K562 (cell line): Measurements from ENCODE around the gene APOO. TPM values are rescaled to one million over a fixed set of nuclear protein-coding genes. Genes with fewer than 3 reads are reported as not detected.

Experiments used
- CCNT2 ChIP-seq: IDR thresholded peaks from 2 replicates; pipeline ENCODE4 v1.6.1; 2011; ENCODE audit warnings: borderline replicate concordance, low read depth, mild to moderate bottlenecking, moderate library complexity, mixed read lengths, low read length; ENCODE audit not compliant: insufficient read length; ENCODE audit errors: extremely low read depth
- CXXC5 ChIP-seq: fragments of 250-450 bp; sonication (Bioruptor Pico); IDR thresholded peaks from 2 replicates; pipeline ENCODE4 v1.8.0; 2022; ENCODE audit warnings: inconsistent platforms, mild to moderate bottlenecking, moderate library complexity
- DIDO1 ChIP-seq: fragments of 450-650 bp; IDR thresholded peaks from 2 replicates; pipeline ENCODE4 v1.6.1; 2016; ENCODE audit warnings: low read depth, missing biosample characterization, missing genetic modification characterization
- ELF1 ChIP-seq: fragments of 200-800 bp; sonication (Bioruptor generic); IDR thresholded peaks from 2 replicates; pipeline ENCODE4 v1.6.1; 2016; ENCODE audit warnings: missing genetic modification characterization, missing compliant biosample characterization
- ILK ChIP-seq: fragments of 450-650 bp; IDR thresholded peaks from 2 replicates; pipeline ENCODE4 v1.6.1; 2016; ENCODE audit warnings: missing genetic modification characterization, low read depth, mild to moderate bottlenecking, missing compliant biosample characterization, moderate library complexity, borderline replicate concordance
- IRF9 ChIP-seq: fragments of 450-650 bp; IDR thresholded peaks from 2 replicates; pipeline ENCODE4 v1.6.1; 2016; ENCODE audit warnings: missing biosample characterization, missing genetic modification characterization
- PCBP2 ChIP-seq: fragments of 200-400 bp; formaldehyde crosslinking; IDR thresholded peaks from 2 replicates; pipeline ENCODE4 v1.6.1; 2018; ENCODE audit warnings: low read length, low read depth, mild to moderate bottlenecking, moderate library complexity; ENCODE audit not compliant: poor library complexity, severe bottlenecking
- PTTG1 ChIP-seq: fragments of 450-650 bp; IDR thresholded peaks from 2 replicates; pipeline ENCODE4 v1.6.1; 2016; ENCODE audit warnings: low read depth, mild to moderate bottlenecking, missing genetic modification characterization, missing compliant biosample characterization
- RBM22 ChIP-seq: fragments of 200-400 bp; formaldehyde crosslinking; IDR thresholded peaks from 2 replicates; pipeline ENCODE4 v1.6.1; 2018; ENCODE audit warnings: low read length, low read depth; ENCODE audit not compliant: poor library complexity, severe bottlenecking
- SUPT5H ChIP-seq: fragments of 450-650 bp; IDR thresholded peaks from 2 replicates; pipeline ENCODE4 v1.6.1; 2016
- THRAP3 ChIP-seq: fragments of 450-650 bp; IDR thresholded peaks from 2 replicates; pipeline ENCODE4 v1.6.1; 2016; ENCODE audit warnings: mild to moderate bottlenecking, inconsistent platforms, borderline replicate concordance
- ZBTB17 ChIP-seq: fragments of 450-650 bp; formaldehyde crosslinking; IDR thresholded peaks from 2 replicates; pipeline ENCODE4 v1.4.0; 2020; ENCODE audit warnings: mild to moderate bottlenecking
- ZNF263 ChIP-seq: sonication (generic); formaldehyde crosslinking; IDR thresholded peaks from 2 replicates; pipeline ENCODE4 v1.8.0; 2022; ENCODE audit warnings: mild to moderate bottlenecking, missing genetic modification reagents, borderline replicate concordance
- ZNF644 ChIP-seq: fragments of 200-800 bp; sonication (Bioruptor generic); IDR thresholded peaks from 2 replicates; pipeline ENCODE4 v1.6.1; 2016; ENCODE audit warnings: low read depth, missing genetic modification characterization, missing compliant biosample characterization
- ZSCAN32 ChIP-seq: fragments of 450-650 bp; formaldehyde crosslinking; IDR thresholded peaks from 2 replicates; pipeline ENCODE4 v1.4.0; 2020; ENCODE audit warnings: mild to moderate bottlenecking, moderate library complexity
- polyA plus RNA-seq, 8 experiments: library from polyadenylated mRNA; depleted of rRNA in 4 of 8; stranded (reverse) in 5 of 8; unstranded in 3 of 8; fragments of >200 nt; fragmentation: Nextera tagmentation in 2 of 8; fragmentation: Illumina TruSeq in 1 of 8; extraction: Ambion mirVana in 2 of 8; extraction: Trizol in 1 of 8; gene quantifications; 2 replicates each; pipeline versions ENCODE4 v1.2.1 to v1.2.3, GENCODE V29; 2011 to 2014; ENCODE audit warnings: inconsistent platforms in 1 of 8, missing spikeins in 1 of 8
- total RNA-seq, 7 experiments: library from RNA; depleted of rRNA in 6 of 7; stranded (reverse); fragments of >200 nt in 6 of 7; fragmentation: Illumina TruSeq in 2 of 7; extraction: Trizol in 2 of 7; gene quantifications; 2 replicates each; pipeline versions ENCODE4 v1.2.1 to v1.2.3, GENCODE V29; 2011 to 2021; ENCODE audit warnings: low replicate concordance in 1 of 7
- TF ChIP-seq, protein P1 (sequence below): fragments of 450-650 bp; IDR thresholded peaks from 2 replicates; pipeline ENCODE4 v1.6.1; 2016; ENCODE audit warnings: mild to moderate bottlenecking, moderate library complexity

Gene APOO
- total and polyA plus RNA-seq, 9 of the 15 experiments (the other 6 are each of a cell fraction or from before 2014, with no cell fraction given) = 37.3 to 76.4 (median 60.8) TPM

DNA sequence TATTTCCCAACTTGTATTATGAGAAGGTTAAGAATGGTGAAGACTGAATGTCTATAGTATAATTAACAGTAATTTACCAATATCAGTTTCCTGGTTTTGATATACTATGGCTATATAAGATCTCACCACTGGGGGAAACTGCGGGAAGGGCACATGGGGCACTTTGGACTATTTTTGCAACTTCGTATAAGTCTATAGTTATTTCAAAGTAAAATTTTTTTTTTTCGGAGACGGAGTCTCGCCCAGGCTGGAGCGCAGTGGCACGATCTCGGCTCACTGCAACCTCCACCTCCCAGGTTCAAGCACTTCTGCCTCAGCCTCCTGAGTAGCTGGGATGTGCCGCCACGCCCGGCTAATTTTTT lies 46.2 kb upstream of the APOO start (continued):
- TF ChIP-seq, protein P1, sequence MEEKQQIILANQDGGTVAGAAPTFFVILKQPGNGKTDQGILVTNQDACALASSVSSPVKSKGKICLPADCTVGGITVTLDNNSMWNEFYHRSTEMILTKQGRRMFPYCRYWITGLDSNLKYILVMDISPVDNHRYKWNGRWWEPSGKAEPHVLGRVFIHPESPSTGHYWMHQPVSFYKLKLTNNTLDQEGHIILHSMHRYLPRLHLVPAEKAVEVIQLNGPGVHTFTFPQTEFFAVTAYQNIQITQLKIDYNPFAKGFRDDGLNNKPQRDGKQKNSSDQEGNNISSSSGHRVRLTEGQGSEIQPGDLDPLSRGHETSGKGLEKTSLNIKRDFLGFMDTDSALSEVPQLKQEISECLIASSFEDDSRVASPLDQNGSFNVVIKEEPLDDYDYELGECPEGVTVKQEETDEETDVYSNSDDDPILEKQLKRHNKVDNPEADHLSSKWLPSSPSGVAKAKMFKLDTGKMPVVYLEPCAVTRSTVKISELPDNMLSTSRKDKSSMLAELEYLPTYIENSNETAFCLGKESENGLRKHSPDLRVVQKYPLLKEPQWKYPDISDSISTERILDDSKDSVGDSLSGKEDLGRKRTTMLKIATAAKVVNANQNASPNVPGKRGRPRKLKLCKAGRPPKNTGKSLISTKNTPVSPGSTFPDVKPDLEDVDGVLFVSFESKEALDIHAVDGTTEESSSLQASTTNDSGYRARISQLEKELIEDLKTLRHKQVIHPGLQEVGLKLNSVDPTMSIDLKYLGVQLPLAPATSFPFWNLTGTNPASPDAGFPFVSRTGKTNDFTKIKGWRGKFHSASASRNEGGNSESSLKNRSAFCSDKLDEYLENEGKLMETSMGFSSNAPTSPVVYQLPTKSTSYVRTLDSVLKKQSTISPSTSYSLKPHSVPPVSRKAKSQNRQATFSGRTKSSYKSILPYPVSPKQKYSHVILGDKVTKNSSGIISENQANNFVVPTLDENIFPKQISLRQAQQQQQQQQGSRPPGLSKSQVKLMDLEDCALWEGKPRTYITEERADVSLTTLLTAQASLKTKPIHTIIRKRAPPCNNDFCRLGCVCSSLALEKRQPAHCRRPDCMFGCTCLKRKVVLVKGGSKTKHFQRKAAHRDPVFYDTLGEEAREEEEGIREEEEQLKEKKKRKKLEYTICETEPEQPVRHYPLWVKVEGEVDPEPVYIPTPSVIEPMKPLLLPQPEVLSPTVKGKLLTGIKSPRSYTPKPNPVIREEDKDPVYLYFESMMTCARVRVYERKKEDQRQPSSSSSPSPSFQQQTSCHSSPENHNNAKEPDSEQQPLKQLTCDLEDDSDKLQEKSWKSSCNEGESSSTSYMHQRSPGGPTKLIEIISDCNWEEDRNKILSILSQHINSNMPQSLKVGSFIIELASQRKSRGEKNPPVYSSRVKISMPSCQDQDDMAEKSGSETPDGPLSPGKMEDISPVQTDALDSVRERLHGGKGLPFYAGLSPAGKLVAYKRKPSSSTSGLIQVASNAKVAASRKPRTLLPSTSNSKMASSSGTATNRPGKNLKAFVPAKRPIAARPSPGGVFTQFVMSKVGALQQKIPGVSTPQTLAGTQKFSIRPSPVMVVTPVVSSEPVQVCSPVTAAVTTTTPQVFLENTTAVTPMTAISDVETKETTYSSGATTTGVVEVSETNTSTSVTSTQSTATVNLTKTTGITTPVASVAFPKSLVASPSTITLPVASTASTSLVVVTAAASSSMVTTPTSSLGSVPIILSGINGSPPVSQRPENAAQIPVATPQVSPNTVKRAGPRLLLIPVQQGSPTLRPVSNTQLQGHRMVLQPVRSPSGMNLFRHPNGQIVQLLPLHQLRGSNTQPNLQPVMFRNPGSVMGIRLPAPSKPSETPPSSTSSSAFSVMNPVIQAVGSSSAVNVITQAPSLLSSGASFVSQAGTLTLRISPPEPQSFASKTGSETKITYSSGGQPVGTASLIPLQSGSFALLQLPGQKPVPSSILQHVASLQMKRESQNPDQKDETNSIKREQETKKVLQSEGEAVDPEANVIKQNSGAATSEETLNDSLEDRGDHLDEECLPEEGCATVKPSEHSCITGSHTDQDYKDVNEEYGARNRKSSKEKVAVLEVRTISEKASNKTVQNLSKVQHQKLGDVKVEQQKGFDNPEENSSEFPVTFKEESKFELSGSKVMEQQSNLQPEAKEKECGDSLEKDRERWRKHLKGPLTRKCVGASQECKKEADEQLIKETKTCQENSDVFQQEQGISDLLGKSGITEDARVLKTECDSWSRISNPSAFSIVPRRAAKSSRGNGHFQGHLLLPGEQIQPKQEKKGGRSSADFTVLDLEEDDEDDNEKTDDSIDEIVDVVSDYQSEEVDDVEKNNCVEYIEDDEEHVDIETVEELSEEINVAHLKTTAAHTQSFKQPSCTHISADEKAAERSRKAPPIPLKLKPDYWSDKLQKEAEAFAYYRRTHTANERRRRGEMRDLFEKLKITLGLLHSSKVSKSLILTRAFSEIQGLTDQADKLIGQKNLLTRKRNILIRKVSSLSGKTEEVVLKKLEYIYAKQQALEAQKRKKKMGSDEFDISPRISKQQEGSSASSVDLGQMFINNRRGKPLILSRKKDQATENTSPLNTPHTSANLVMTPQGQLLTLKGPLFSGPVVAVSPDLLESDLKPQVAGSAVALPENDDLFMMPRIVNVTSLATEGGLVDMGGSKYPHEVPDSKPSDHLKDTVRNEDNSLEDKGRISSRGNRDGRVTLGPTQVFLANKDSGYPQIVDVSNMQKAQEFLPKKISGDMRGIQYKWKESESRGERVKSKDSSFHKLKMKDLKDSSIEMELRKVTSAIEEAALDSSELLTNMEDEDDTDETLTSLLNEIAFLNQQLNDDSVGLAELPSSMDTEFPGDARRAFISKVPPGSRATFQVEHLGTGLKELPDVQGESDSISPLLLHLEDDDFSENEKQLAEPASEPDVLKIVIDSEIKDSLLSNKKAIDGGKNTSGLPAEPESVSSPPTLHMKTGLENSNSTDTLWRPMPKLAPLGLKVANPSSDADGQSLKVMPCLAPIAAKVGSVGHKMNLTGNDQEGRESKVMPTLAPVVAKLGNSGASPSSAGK = peak; percentile 44; the same call in 1 of the 2 replicates
- TF ChIP-seq IRF9 (tag) (no peak), THRAP3 (no peak), ZSCAN32 (CRISPR knock-in tag) (no peak), PTTG1 (tag) (no peak), ZNF644 (no peak), ZNF263 (CRISPR knock-in tag) (no peak), CXXC5 (peak; percentile 13), RBM22 (no peak), ELF1 (no peak), ILK (tag) (no peak), CCNT2 (no peak), DIDO1 (tag) (no peak), PCBP2 (no peak), SUPT5H (0 out of 2 replicates have a peak, but pooled peaks have one; percentile 22), ZBTB17 (CRISPR knock-in tag) (no peak)
